SK-N-SH (cell line): ENCODE measurements around the gene PAQR6. TPM values are rescaled to one million over a fixed set of nuclear protein-coding genes. Genes with fewer than 3 reads are reported as not detected.

Experiments
- CTCF ChIA-PET: fragments of 300-600, 350-600 bp; formaldehyde crosslinking; extraction: SDS; loops from one replicate; lab custom pipeline; 2021; lab: Yijun Ruan, JAX
- POLR2A ChIA-PET: fragments of 350-600 bp; sonication (Branson Sonifier 250); formaldehyde crosslinking; extraction: SDS; loops from one replicate; lab custom pipeline; 2020; ENCODE audit warnings: antibody characterized with exemption, inconsistent platforms; lab: Yijun Ruan, JAX
- DNase-seq: peaks from one replicate; pipeline ENCODE4 v3.0.0; 2012
- H2AFZ ChIP-seq: fragments of 200-600 bp; sonication (generic); 2 replicates; pipeline ENCODE4 v1.8.1; 2016; ENCODE audit warnings: antibody characterized with exemption, mild to moderate bottlenecking, low read depth
- H3F3A ChIP-seq: fragments of 200-600 bp; sonication (generic); replicated peaks from 2 replicates; pipeline ENCODE3; 2016; ENCODE audit warnings: antibody characterized with exemption, mild to moderate bottlenecking; ENCODE audit not compliant: insufficient read depth
- H3K27ac ChIP-seq, 2 experiments: fragments of 200-500 bp in 1 of 2; fragments of 200-600 bp in 1 of 2; sonication (Bioruptor generic) in 1 of 2; sonication (generic), shearing (Covaris generic) in 1 of 2; 2 replicates each; pipeline versions ENCODE4 v1.5.1 to v1.6.1; 2014 to 2016; ENCODE audit warnings: low read depth in 2 of 2, inconsistent platforms in 1 of 2, low read length in 1 of 2, mild to moderate bottlenecking in 1 of 2, mixed read lengths in 1 of 2
- H3K27me3 ChIP-seq: fragments of 200-600 bp; sonication (generic), shearing (Covaris generic); 2 replicates; pipeline ENCODE4 v1.6.1; 2016; ENCODE audit warnings: mixed run types; ENCODE audit not compliant: insufficient read depth
- H3K36me3 ChIP-seq, 2 experiments: fragments of 200-500 bp in 1 of 2; fragments of 200-600 bp in 1 of 2; sonication (Bioruptor generic) in 1 of 2; sonication (generic) in 1 of 2; replicated peaks in 1 of 2; 2 replicates each; pipeline versions ENCODE3 to v1.5.1; 2014 to 2016; ENCODE audit warnings: low read length in 1 of 2, mild to moderate bottlenecking in 1 of 2; ENCODE audit not compliant: insufficient read depth in 2 of 2, control insufficient read depth in 1 of 2
- H3K4me1 ChIP-seq, 2 experiments: fragments of 200-500 bp in 1 of 2; fragments of 200-600 bp in 1 of 2; sonication (Bioruptor generic) in 1 of 2; sonication (generic), shearing (Covaris generic) in 1 of 2; 2 replicates each; pipeline versions ENCODE4 v1.5.1 to v1.6.1; 2014 to 2016; ENCODE audit warnings: low read depth in 1 of 2, low read length in 1 of 2, mixed run types in 1 of 2; ENCODE audit not compliant: insufficient read depth in 2 of 2, control insufficient read depth in 1 of 2
- H3K4me2 ChIP-seq: fragments of 200-600 bp; sonication (generic), shearing (Covaris generic); 2 replicates; pipeline ENCODE4 v1.6.1; 2017; ENCODE audit warnings: mixed run types
- H3K4me3 ChIP-seq, 2 experiments: fragments of 200-500 bp in 1 of 2; fragments of 200-600 bp in 1 of 2; sonication (Bioruptor generic) in 1 of 2; sonication (generic), shearing (Covaris generic) in 1 of 2; 2 replicates each; pipeline versions ENCODE4 v1.5.1 to v1.8.1; 2014 to 2016; ENCODE audit warnings: low read depth in 2 of 2, inconsistent platforms in 1 of 2, low read length in 1 of 2, mild to moderate bottlenecking in 1 of 2, mixed read lengths in 1 of 2, moderate library complexity in 1 of 2
- H3K79me2 ChIP-seq: fragments of 200-600 bp; sonication (generic); 2 replicates; pipeline ENCODE4 v1.8.1; 2017; ENCODE audit warnings: mild to moderate bottlenecking; ENCODE audit not compliant: insufficient read depth
- H3K9ac ChIP-seq: fragments of 200-600 bp; sonication (generic); 2 replicates; pipeline ENCODE4 v1.6.1; 2017; ENCODE audit warnings: mixed run types
- H3K9me2 ChIP-seq: fragments of 200-600 bp; sonication (generic); 2 replicates; pipeline ENCODE4 v1.6.1; 2017; ENCODE audit warnings: mixed run types
- H3K9me3 ChIP-seq: fragments of 200-600 bp; sonication (generic); 2 replicates; pipeline ENCODE4 v1.6.1; 2017; ENCODE audit warnings: mixed run types, mild to moderate bottlenecking, moderate library complexity
- H4K20me1 ChIP-seq: fragments of 200-600 bp; sonication (generic); 2 replicates; pipeline ENCODE4 v1.6.1; 2017; ENCODE audit warnings: mild to moderate bottlenecking, mixed run types; ENCODE audit not compliant: insufficient read depth
- ELF1 ChIP-seq: IDR thresholded peaks from 2 replicates; pipeline ENCODE4 v1.4.0; 2012
- FOXJ3 ChIP-seq: sonication (generic); formaldehyde crosslinking; IDR thresholded peaks from 2 replicates; pipeline ENCODE4 v1.5.1; 2020; ENCODE audit warnings: mild to moderate bottlenecking, missing genetic modification reagents
- GABPA ChIP-seq: IDR thresholded peaks from 2 replicates; pipeline ENCODE4 v1.4.0; 2012; ENCODE audit warnings: low read depth, mild to moderate bottlenecking
- GATA2 ChIP-seq: sonication (generic); formaldehyde crosslinking; IDR thresholded peaks from 2 replicates; pipeline ENCODE4 v1.5.0; 2020; ENCODE audit warnings: mild to moderate bottlenecking, missing genetic modification reagents
- MEF2A ChIP-seq: IDR thresholded peaks from 2 replicates; pipeline ENCODE4 v1.4.0; 2012; ENCODE audit warnings: low read depth, borderline replicate concordance
- MXI1 ChIP-seq: IDR thresholded peaks from 2 replicates; pipeline ENCODE4 v1.6.1; 2012; ENCODE audit warnings: mild to moderate bottlenecking, low read depth, low read length, improper control_type of control experiment
- NFIC ChIP-seq: IDR thresholded peaks from 2 replicates; pipeline ENCODE4 v1.4.0; 2012; ENCODE audit warnings: borderline replicate concordance
- NRF1 ChIP-seq: IDR thresholded peaks from 2 replicates; pipeline ENCODE4 v1.6.1; 2012; ENCODE audit warnings: low read depth, mild to moderate bottlenecking, low read length
- POLR2AphosphoS5 ChIP-seq: IDR thresholded peaks from 2 replicates; pipeline ENCODE4 v1.6.1; 2012; ENCODE audit warnings: low read depth, low read length
- RAD21 ChIP-seq: IDR thresholded peaks from 2 replicates; pipeline ENCODE4 v1.6.1; 2012; ENCODE audit warnings: mild to moderate bottlenecking, low read length
- RCOR1 ChIP-seq: fragments of 150-350 bp; IDR thresholded peaks from 2 replicates; pipeline ENCODE4 v1.6.1; 2017; ENCODE audit warnings: antibody characterized with exemption, low read length
- RFX5 ChIP-seq: IDR thresholded peaks from 2 replicates; pipeline ENCODE4 v1.6.1; 2012; ENCODE audit warnings: mild to moderate bottlenecking, improper control_type of control experiment, low read length
- RXRA ChIP-seq: IDR thresholded peaks from 2 replicates; pipeline ENCODE4 v1.4.0; 2012; ENCODE audit warnings: low read depth, mild to moderate bottlenecking, borderline replicate concordance
- SIN3A ChIP-seq: IDR thresholded peaks from 2 replicates; pipeline ENCODE4 v1.6.1; 2012; ENCODE audit warnings: low read depth, mild to moderate bottlenecking, low read length, moderate library complexity, borderline replicate concordance
- SMC3 ChIP-seq: IDR thresholded peaks from 2 replicates; pipeline ENCODE4 v1.6.1; 2012; ENCODE audit warnings: low read depth, low read length, improper control_type of control experiment
- TAF1 ChIP-seq: IDR thresholded peaks from 2 replicates; pipeline ENCODE4 v1.6.1; 2012; ENCODE audit warnings: low read depth, mild to moderate bottlenecking, low read length, moderate library complexity, borderline replicate concordance
- TCF12 ChIP-seq: IDR thresholded peaks from 2 replicates; pipeline ENCODE4 v1.4.0; 2012
- TEAD4 ChIP-seq: IDR thresholded peaks from 2 replicates; pipeline ENCODE4 v1.4.0; 2012; ENCODE audit warnings: mild to moderate bottlenecking, borderline replicate concordance; ENCODE audit not compliant: insufficient read depth
- YY1 ChIP-seq: IDR thresholded peaks from 2 replicates; pipeline ENCODE4 v1.4.0; 2012; ENCODE audit warnings: low read depth, mild to moderate bottlenecking
- polyA plus RNA-seq, 3 experiments: library from polyadenylated mRNA; depleted of rRNA; stranded (reverse); fragments of >200 nt; gene quantifications; 2 replicates each; pipeline ENCODE4 v1.2.3, GENCODE V29; 2012
- TF ChIP-seq, protein P1 (sequence below): IDR thresholded peaks from 2 replicates; pipeline ENCODE4 v1.4.0; 2012; ENCODE audit warnings: low read depth, borderline replicate concordance
- TF ChIP-seq, protein P2 (sequence below): IDR thresholded peaks from 2 replicates; pipeline ENCODE4 v1.4.0; 2012; ENCODE audit warnings: low read depth
- TF ChIP-seq, protein P3 (sequence below): IDR thresholded peaks from 2 replicates; pipeline ENCODE4 v1.4.0; 2012; ENCODE audit warnings: low read depth, borderline replicate concordance
- TF ChIP-seq, protein P4 (sequence below): IDR thresholded peaks from 2 replicates; pipeline ENCODE4 v1.6.1; 2012; ENCODE audit warnings: mild to moderate bottlenecking, low read depth, low read length, moderate library complexity
- TF ChIP-seq, protein P5 (sequence below): fragments of 150-350 bp; IDR thresholded peaks from 2 replicates; pipeline ENCODE4 v1.6.1; 2017; ENCODE audit warnings: antibody characterized with exemption, low read length, low read depth, borderline replicate concordance
- TF ChIP-seq, protein P6 (sequence below): fragments of 150-350 bp; IDR thresholded peaks from 2 replicates; pipeline ENCODE4 v1.6.1; 2016; ENCODE audit warnings: mild to moderate bottlenecking, low read depth, low read length

Gene PAQR6
- polyA plus RNA-seq, 1 of the 3 experiments (the other 2 are of a cell fraction): 2.4 TPM

DNA sequence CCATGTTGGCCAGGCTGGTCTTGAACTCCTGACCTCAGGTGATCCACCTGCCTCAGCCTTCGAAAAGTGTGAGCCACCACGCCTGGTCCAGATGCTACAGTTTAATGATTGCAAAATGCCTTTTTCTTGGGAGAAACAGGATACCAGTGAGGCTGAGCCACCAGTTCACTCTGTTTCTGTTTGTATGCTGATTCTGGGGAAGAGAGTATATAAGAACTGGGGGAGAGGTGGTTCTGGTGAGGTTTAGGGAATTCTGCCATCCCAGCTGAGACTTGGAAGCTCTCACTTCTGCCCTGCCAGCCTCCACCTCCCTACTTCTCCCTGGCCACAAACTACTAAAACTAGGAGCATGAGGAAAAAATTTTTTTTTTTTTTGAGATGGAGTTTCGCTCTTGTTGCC, 43.2 kb downstream of the PAQR6 start (continued):
- TF ChIP-seq, protein P1, sequence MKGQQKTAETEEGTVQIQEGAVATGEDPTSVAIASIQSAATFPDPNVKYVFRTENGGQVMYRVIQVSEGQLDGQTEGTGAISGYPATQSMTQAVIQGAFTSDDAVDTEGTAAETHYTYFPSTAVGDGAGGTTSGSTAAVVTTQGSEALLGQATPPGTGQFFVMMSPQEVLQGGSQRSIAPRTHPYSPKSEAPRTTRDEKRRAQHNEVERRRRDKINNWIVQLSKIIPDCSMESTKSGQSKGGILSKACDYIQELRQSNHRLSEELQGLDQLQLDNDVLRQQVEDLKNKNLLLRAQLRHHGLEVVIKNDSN: no peak
- TF ChIP-seq, all 33 proteins: peak for 0

DNA sequence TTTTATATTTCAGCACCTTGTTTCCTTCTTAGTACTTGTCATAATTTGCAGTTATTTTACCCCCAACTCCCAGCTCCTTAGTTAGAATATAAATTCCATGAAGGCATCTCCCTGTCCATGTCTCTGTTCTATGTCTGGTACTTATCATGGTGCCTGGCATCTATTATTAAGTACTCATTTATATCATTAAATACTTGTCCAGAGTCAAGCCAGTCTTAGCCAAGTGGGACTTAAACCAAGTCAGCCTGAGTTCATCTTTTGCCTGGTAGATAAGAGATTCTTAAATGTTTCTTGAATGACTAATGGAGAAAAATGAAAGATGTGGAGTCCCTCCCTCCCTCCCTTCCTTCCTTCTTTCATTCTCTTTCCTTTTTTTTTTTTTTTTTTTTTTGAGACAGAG, 44.5 kb downstream of the PAQR6 start:
- peak overlapping the region; percentile 35 to 62; a peak in 3 of 4 replicates for H3K27ac ChIP-seq
- ChIA-PET CTCF (interaction anchor here (0.6 to 2.0 kb wide), 3 partner anchors 13 to 106 kb away, joined by 3 to 7 read pairs (median 3); no protein-coding TSS in a partner anchor), POLR2A (no interaction called here)
- peaks cover 0 to 3% of the 10 kb centered on the region in 2 experiments; a peak in 3 of 4 replicates for H3K4me1 ChIP-seq
- peak overlapping the region; percentile 31; the same call in 1 of the 2 replicates for H3K4me2 ChIP-seq
- 0 out of 2 replicates have a peak, but pooled peaks cover 4% of the 10 kb centered on the region for H4K20me1 ChIP-seq
- H3K4me3 ChIP-seq: no peak overlapping the region
- no peaks in the 10 kb centered on the region for H3K27me3 ChIP-seq
- no peak overlapping the region for H2AFZ ChIP-seq
- peaks cover 30 to 46% of the 10 kb centered on the region in 2 experiments for H3K36me3 ChIP-seq
- no peak overlapping the region for H3K9ac ChIP-seq
- no peaks in the 10 kb centered on the region for H3K9me2 ChIP-seq
- peaks cover 22% of the 10 kb centered on the region for H3F3A ChIP-seq
- no peak for DNase-seq
- H3K9me3 ChIP-seq: no peaks in the 10 kb centered on the region
- H3K79me2 ChIP-seq: peaks cover 65% of the 10 kb centered on the region
- TF ChIP-seq TCF12 (peak; percentile 88), FOXJ3 (no peak), NRF1 (no peak), ELF1 (no peak), MXI1 (no peak), MEF2A (no peak), RXRA (no peak; the same call in 1 of the 2 replicates), SMC3 (no peak), RAD21 (no peak), TAF1 (no peak), YY1 (no peak), POLR2AphosphoS5 (peak; percentile 17; the same call in 1 of the 2 replicates), GABPA (no peak), RCOR1 (no peak), RFX5 (no peak), GATA2 (CRISPR knock-in tag) (no peak), NFIC (peak; percentile 45; the same call in 1 of the 2 replicates), TEAD4 (no peak), SIN3A (no peak)
- TF ChIP-seq, protein P2, sequence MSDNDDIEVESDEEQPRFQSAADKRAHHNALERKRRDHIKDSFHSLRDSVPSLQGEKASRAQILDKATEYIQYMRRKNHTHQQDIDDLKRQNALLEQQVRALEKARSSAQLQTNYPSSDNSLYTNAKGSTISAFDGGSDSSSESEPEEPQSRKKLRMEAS: no peak
- TF ChIP-seq, protein P3, sequence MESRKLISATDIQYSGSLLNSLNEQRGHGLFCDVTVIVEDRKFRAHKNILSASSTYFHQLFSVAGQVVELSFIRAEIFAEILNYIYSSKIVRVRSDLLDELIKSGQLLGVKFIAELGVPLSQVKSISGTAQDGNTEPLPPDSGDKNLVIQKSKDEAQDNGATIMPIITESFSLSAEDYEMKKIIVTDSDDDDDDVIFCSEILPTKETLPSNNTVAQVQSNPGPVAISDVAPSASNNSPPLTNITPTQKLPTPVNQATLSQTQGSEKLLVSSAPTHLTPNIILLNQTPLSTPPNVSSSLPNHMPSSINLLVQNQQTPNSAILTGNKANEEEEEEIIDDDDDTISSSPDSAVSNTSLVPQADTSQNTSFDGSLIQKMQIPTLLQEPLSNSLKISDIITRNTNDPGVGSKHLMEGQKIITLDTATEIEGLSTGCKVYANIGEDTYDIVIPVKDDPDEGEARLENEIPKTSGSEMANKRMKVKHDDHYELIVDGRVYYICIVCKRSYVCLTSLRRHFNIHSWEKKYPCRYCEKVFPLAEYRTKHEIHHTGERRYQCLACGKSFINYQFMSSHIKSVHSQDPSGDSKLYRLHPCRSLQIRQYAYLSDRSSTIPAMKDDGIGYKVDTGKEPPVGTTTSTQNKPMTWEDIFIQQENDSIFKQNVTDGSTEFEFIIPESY: no peak
- TF ChIP-seq, protein P4, sequence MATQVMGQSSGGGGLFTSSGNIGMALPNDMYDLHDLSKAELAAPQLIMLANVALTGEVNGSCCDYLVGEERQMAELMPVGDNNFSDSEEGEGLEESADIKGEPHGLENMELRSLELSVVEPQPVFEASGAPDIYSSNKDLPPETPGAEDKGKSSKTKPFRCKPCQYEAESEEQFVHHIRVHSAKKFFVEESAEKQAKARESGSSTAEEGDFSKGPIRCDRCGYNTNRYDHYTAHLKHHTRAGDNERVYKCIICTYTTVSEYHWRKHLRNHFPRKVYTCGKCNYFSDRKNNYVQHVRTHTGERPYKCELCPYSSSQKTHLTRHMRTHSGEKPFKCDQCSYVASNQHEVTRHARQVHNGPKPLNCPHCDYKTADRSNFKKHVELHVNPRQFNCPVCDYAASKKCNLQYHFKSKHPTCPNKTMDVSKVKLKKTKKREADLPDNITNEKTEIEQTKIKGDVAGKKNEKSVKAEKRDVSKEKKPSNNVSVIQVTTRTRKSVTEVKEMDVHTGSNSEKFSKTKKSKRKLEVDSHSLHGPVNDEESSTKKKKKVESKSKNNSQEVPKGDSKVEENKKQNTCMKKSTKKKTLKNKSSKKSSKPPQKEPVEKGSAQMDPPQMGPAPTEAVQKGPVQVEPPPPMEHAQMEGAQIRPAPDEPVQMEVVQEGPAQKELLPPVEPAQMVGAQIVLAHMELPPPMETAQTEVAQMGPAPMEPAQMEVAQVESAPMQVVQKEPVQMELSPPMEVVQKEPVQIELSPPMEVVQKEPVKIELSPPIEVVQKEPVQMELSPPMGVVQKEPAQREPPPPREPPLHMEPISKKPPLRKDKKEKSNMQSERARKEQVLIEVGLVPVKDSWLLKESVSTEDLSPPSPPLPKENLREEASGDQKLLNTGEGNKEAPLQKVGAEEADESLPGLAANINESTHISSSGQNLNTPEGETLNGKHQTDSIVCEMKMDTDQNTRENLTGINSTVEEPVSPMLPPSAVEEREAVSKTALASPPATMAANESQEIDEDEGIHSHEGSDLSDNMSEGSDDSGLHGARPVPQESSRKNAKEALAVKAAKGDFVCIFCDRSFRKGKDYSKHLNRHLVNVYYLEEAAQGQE: no peak
- TF ChIP-seq, protein P5, sequence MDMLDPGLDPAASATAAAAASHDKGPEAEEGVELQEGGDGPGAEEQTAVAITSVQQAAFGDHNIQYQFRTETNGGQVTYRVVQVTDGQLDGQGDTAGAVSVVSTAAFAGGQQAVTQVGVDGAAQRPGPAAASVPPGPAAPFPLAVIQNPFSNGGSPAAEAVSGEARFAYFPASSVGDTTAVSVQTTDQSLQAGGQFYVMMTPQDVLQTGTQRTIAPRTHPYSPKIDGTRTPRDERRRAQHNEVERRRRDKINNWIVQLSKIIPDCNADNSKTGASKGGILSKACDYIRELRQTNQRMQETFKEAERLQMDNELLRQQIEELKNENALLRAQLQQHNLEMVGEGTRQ: no peak
- TF ChIP-seq, protein P6, sequence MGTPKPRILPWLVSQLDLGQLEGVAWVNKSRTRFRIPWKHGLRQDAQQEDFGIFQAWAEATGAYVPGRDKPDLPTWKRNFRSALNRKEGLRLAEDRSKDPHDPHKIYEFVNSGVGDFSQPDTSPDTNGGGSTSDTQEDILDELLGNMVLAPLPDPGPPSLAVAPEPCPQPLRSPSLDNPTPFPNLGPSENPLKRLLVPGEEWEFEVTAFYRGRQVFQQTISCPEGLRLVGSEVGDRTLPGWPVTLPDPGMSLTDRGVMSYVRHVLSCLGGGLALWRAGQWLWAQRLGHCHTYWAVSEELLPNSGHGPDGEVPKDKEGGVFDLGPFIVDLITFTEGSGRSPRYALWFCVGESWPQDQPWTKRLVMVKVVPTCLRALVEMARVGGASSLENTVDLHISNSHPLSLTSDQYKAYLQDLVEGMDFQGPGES: no peak
